HEK293T (cell line): ENCODE data around the gene MAP9.

Experiments used
- BHLHE40 ChIP-seq: fragments of 450-650 bp; IDR thresholded peaks from 2 replicates; pipeline ENCODE4 v1.6.1; 2016; ENCODE audit warnings: mild to moderate bottlenecking, moderate library complexity, borderline replicate concordance
- PKNOX1 ChIP-seq: fragments of 450-650 bp; IDR thresholded peaks from 2 replicates; pipeline ENCODE4 v1.6.1; 2016
- SP1 ChIP-seq: fragments of 450-650 bp; IDR thresholded peaks from 2 replicates; pipeline ENCODE4 v1.6.1; 2017

DNA sequence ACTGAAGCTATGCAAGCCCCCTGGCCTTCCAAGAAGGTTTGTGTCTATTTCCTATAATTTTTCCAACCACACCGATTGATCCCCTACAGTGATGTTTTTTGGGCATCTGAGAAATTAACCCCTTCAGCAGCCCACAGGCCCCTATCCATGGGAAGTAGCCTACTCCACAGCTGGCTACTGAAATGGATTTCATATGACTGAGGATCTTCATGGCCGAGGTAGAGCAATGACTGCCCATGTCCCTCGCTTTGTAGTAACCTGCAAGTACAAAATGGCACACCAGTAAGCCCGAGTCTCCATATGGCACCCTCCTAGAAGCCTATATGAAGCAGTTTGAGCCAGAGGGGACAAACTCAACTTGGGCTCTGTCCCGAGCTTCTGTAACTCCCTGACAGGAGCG lies 36.8 kb downstream of the MAP9 start:
- no peak for TF ChIP-seq SP1
- no peak for TF ChIP-seq BHLHE40
- no peak for TF ChIP-seq PKNOX1
